GM18502 (cell line): Measurements from ENCODE around the gene PITX1.
"Not testable (repeated sequence)": the region's sequence is repeated elsewhere in the genome, so short reads cannot be mapped to it uniquely, and the experiment has no call there.

Experiments used
- ATAC-seq: cut with Tn5 transposase; IDR thresholded peaks from one replicate; pipeline ENCODE4 v1.9.1; 2021; ENCODE audit warnings: mild to moderate bottlenecking; ENCODE audit not compliant: unreplicated experiment, poor library complexity

Gene PITX1

DNA sequence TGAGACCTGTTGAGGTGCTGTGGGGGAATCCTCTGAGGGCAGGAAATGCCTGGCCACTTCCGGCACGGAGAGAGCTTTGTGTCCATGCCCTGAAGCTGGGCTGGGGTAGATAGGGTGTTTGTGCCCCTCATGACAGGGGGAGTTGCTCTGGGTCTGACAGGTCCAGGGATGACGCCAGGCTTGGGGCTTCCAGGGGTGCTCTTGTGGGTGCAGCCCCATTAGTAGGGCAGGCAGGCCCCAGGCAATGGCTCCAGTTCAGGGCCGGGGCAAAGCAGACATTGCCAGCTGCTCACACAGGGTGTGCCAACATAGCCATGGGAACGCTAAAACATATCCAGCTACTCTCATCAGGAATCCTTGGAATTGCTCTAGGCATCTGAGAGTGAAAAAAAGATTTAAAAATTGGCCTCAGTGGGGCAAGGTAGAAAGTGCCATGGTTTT lies 21.1 kb downstream of the PITX1 start:
- ATAC-seq = no peak

DNA sequence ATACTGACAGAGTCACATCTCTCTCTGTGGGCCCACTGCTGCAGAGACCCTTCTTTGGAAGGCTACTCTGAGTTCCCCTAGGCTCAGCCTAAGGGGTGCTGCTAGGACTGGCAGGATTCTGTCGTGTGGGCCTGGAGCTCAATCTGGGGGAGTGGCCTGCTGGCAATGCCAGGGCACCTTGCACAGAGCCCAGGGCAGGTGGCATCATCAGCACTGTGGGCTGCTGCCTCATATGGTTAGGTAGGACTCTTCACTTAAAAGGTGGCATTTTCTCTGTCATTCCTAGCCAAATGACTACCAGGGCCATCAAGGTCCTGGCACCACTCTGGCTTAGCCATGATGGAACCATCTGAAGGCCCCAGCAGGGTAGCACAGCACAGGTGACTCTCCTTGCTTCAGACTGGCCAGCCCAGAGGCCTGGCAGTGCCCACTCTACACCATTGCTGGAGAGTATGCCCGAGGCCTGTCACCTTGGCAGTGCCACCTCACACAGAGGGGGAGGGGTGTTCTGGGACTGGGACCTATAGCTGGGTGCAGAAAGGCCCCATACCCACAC lies 21.9 kb downstream of the PITX1 start:
- ATAC-seq = no peak

DNA sequence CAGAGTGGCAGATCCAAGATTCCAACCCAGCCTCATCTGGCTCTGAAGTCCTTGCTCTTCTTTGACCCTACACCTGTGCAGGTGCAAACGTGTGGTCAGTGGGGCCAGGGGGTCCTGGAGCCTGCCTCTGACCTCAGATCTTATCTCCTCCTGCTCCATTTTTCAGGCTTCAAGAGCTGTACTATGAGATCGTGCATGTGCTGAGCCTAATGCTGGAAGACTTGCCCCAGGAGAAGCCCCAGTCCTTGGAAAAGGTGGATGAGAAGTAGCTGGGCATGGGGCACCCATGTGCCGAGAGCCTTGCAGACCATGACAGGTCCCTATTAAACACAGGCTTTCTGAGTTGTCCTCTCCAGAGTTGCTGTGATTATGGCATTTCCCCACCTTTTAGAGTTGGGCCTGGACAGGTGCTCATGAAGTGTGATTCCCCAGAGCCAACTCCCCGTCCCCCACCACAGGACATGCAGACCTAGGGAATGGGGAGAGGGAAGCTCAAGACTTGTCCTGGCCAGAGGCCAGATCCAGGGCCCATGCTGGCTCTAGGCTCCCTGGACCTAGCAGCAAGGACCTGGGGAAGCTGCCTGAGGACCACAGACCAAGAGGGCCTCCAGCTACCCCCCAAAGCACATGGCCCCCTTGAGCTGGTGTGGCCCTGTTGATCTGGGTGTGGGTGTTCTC lies 22.5 kb downstream of the PITX1 start:
- ATAC-seq = no peak

DNA sequence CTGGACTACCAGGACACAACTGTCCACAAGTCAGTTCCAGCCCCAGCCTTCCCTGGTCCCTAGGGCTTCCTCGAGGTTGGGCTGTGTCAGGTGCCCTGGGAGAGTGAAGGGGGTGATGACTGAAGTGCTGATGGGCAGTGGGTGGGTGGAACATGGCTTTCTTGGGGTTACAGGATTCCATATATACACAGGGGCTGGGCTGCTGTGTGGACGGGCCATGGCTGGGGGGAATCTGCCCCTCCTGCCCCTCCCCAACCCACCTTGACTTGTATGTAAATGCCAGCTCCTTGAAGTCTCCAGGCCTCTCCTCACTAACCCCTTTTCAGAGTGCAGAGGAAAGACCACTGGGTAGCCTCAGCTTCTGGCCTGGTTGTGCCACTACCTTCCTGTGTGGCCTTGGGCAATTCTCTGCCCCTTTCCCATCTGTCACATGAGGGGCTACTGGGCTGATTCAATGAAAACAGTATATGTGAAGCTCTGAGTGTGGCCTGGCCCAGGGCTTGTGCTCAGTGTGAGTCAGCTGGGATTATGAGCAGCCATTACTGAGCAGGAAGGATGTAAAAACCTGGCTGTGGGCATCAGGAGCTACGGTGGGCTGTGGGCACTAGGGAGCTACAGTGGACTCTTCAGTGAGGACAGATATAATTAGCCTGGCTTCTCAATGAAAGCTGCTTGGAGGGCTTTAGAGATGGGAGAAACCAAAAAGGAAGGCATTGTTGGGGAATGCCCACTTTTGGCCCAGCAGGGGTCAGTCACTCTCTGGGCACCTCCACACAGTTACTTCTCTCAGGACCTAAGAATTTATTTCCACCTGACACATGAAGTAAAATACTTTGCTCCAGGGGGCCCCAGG lies 23.3 kb downstream of the PITX1 start:
- ATAC-seq = no peak

DNA sequence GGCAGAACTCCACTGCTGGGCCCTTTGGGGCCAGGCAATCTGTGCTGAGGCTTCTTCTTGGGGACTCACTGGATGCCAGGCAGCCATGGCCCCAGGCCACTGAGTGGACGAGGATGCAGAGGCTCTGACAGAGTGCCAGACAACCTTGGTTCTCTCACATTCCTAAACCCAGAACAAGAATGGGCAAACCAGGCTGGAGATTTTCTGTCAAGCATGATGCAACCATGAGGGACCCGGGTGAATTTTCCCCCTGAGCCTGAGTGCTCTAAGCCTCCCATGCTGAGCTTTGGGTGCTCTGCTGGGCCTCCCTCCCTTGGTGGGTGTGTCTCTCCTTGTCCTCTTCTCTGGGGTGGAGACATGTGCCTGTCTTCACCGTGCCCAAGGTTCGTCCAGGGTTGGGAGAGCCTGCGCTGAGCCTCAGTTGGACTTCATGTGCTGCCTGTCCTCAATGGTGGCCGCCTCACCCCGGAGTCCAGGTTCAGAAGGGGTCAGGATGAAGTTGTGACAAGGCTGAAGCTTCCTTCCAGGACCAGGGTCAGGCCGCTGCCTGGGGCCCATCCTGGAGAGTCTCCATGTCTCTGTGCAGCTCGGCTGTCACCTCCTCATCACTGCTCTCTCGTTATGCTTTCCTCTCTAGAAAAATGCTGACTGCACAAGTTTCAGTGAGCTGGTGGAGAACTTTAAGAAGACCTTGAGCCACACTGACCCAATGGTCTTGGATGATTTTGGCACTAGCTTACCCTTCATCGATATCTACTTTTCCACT lies 24.1 kb downstream of the PITX1 start:
- no peak for ATAC-seq

DNA sequence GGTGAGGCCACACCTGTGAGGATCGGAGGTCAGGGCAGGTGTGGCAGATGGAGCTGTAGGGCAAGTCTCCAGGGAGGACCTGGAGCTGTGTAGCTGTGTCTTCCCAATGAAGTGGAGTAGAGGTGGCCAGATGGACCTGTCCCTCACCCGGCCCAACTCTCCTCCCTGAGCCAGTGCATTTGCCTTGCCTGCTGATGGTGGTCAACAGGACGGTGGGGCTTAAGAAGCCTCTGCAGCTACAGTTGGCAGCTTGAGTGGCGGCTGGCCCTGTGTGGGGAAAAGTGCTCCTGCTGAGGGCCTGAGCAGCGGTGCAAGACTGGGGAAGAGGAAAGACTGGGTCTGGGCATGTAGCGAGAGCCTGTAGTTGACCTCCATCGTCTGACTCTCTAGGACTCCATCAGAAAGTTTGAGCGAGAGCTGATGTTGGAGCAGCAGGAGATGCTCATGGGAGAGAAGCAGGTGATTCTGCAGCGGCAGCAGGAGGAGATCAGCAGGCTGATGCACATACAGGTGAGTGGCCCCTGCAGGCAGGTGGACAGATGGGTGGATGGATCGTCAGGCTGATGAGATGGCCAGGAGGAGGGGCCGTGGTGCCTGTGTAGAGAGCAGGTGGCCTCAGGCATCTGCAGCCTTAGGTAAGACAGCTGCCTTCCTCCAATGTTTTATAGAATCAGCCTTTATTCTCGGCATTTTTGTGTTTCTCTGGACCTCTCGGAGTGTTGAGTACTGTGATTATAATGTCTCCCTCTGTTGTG lies 24.9 kb downstream of the PITX1 start:
- ATAC-seq = no peak

DNA sequence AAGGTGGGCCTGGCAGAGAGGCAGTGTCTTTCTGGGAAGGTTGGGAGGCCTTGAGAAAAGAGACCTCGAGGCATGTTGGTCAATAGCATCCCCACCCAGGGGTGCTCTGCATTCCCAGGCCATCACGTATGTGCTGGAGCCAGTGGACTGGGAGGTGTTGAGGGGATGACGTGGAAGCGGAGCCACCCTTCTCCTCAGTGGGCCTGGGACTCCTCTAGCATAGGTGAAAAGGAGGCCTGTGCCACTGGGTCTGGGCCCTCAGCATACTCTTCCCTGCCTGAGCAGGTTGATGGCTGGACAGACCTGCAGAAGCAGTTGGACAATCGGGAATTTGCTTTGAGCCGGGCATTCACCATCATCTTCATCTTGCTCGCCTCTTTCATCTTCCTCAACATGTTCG lies 25.5 kb downstream of the PITX1 start:
- ATAC-seq = no peak

DNA sequence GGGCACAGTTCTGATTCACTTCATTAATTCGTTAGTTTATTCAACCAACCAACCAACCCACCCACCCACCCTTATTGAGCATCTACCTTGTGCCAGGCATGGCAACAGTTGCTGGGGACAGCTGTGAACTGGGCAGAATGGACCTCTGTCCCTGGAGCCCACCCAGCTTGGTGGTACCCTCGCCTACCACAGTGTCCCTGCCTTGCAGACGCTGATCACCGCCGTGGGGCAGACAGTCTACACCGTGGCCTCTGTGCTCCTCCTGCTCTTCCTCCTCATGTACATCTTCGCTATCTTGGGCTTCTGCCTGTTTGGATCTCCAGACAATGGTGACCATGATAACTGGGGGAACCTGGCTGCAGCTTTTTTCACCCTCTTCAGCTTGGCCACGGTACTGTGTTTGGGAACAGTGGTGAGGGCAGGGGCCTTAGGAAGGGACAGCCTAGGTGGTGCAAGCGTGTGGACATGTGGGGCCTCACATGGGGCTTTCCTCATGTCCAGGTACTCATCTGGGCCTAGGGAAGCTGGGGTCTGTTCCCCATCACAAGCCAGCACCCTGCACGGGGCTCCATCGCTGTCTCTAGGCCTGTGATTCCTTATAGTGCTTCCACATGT lies 26.2 kb downstream of the PITX1 start:
- ATAC-seq = no peak

DNA sequence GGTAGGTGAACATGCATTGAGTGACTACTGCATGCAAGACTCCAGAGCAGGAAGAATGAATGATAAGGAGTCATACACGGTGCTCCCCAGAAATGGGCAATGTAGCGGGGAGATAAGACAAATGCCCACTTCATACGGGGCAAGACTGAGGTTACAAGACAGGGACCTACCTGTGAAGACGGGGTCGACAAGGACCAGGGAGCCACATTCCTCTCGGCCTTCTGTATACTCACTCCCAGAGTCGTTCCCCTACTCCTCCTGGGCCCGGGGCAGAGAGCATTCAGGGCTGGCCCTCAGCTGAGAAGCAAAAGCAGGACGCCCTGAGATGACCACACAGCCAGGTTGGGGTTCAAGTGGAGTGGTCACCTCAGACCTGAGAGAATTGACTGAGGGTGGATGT lies 26.7 kb downstream of the PITX1 start:
- no peak for ATAC-seq

DNA sequence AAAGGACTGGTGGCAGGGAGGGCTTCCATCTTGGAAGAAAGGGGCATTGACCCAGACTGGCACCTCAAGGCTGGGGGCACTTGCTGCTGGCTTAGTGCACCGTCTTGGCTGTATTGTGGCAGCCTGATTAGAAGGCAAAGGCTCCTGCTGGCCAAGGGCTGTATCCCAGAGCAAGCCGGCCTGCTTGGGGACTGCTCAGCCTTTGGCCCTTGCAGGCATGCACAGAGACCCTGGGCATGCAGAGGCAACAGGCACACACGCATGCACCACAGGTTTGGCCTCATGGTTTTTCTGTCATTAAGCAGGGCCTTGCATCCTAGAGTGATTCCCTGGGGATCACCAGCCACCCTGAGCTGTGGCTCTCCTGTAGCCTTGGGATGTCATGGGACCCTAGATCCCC lies 29.0 kb downstream of the PITX1 start:
- ATAC-seq = no peak

DNA sequence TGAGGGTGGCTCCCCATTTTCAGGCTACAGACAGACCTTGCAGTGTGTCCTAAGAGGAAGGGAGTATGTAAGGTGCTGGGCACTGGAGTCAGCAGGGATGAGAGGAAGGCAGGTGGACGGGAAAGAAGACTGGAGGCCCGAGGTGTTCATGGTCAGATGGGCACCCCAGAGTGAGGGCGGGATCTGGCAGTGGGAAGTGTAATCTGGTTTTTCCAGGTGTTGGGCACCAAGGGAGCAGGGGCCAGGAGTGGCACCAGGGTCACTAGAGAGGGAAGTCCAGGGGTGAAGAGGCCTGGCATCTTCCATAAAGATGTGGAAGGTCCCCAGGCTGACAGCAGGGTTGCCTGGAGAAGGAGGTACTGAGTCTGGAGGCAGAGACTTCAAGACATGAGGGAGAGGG lies 29.7 kb downstream of the PITX1 start:
- ATAC-seq = no peak

DNA sequence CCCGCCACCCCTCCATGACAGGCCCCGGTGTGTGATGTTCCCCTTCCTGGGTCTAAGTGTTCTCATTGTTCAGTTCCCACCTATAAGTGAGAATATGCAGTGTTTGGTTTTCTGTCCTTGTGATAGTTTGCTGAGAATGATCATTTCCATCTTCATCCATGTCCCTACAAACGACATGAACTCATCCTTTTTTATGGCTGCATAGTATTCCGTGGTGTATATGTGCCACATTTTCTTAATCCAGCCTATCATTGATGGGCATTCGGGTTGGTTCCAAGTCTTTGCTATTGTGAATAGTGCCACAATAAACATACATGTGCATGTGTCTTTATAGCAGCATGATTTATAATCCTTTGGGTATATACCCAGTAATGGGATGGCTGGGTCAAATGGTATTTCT lies 36.0 kb downstream of the PITX1 start:
- ATAC-seq = not testable (repeated sequence)

DNA sequence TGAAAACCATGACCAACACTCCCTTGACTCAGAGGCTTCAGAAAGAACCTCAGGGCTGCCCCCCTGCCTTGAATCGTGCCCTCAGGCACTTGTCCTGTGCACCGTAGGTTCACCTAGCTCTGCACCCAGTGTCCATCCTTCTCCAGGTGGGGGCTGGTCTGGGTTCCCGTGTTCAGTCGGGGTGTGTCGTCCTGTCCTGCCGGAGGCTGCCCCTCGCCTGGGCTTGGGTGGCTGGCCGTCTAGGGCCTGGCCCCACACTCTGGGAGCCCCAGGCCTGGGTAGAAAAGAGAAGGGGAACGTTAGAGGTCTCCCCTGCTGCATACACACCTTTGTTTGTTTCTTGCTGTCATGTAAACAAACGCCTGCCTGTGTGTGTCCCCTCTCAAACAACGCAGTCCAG lies 37.0 kb downstream of the PITX1 start:
- no peak for ATAC-seq

DNA sequence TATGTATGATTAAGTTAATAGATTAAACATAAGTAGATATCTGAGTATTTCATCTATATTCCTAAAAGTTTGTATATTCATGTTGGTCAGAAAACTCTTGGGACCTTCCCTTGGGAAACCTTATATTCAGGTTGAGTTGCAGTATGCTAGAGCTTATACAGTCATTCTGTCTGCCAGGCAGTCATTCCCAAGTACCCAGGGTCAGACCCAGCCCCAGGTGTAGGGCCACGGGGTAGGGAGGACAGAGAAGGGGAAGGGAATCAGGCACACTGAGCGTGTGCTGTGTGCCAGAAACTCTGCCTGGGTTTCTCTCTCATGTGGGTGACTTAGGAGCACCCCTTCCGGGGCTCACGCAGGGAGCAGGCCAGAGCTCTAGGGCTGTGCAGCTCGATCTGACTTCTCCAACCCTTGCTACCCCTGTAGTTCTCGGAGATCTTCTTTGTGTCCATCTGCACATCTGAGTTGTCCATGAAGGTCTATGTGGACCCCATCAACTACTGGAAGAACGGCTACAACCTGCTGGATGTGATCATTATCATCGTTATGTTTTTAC lies 38.1 kb downstream of the PITX1 start:
- no peak for ATAC-seq

DNA sequence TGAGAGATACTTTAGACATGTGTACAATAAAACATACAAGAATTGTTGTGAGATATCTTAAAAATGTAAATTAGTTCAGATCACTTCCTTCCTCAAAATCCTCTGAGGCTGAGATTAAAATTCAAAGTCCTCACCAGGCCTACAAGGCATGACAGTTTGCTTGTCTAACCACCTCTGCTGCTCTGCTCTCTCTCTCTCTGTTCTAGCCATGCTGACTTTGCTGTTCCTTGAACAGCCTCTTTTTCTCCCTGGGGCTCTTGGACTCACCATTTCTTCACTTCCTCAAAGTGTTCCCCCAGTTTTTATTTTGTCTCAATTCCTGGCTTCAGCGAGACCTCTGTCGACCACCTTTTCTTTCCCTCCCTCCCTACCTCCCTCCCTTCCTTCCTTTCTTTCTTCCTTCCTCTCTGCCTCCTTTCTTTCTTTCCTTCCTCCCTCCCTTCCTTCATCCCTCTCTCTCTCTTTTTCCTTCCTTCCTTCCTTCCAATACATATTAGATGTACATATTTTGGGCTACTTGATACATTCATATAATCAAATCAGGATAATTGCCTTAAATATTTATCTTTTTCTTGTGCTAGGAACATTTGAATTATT lies 39.4 kb downstream of the PITX1 start:
- no peak for ATAC-seq

DNA sequence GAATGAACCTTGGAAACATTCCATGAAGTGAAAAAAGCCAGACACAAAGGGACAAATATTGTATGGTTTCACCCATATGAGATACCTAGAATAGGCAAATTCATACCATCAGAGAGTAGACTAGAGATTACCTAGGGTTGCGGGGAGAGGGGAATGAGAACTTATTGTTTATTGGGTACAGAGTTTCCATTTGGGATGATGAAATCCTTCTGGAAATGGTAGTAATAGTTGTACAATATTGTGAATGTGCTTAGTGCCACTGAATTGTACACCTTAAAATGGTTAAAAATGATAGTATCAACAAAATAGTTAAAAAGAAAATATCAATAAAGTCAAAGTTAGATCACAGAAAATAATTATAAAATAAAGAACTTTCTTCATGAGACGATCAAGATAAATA lies 40.9 kb downstream of the PITX1 start:
- no peak for ATAC-seq

DNA sequence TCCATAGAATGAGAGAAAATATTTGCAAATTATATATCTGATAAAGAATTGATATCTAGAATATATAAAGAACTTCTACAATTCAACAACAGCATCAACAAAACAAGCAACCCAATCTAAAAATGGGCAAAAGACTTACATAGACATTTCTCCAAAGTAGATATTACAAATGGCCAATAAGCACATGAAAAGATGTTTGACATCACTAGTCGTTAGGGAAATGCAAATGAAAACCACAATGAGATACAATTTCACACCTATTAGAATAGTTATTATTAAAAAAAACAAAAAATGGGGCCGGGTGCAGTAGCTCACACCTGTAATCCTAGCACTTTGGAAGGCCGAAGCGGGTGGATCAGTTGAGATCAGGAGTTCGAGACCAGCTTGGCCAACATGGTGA lies 41.9 kb downstream of the PITX1 start:
- no peak for ATAC-seq

DNA sequence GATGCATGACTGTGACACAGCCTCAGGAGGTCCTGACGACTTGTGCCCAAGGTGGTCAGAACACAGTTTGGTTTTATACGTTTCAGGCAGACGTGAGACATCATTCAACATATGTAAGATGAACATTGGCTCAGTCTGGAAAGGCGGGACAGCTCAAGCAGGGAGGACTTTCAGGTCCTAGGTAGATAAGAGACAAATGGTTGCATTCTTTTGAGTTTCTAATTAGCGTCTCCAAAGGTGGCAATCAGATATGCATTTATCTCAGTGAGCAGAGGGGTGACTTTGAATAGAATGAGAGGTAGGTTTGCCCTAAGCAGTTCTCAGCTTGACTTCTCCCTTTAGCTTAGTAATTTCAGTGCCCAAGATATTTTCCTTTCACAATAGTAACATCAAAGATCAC lies 43.8 kb downstream of the PITX1 start:
- ATAC-seq = not testable (repeated sequence)

DNA sequence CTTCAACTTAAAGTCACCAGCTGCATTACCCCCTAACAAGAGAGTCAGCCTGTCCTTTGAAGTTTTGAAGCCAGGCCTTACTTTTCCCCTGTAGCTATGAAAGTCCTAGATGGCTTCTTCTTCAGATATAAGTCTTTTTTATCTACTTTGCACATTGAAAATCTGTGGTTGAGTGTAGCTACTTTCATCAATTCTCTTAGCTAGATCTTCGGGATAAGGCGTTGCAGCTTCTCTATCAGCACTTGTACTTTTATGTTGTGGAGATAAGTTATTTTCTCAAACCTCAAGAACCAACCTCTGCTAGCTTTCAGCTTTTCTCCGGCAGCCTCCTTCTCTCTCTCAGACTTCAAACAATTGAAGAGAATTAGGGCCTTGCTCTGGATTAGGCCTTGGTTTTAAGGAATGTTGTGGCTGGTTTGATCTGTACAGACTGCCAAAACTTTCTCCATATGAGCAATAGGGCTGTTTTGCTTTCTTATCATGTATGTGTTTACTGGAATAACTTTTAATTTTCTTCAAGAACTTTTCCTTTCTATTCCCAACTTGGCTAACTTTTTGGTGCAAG lies 44.7 kb downstream of the PITX1 start:
- no peak for ATAC-seq
